ENCODE results near the gene ARHGDIB. TPM values are rescaled to one million over a fixed set of nuclear protein-coding genes. Genes with fewer than 3 reads are reported as not detected.

ARHGDIB gene
- total RNA-seq, 1 experiment from 2014 or later: 1.6 TPM

DNA sequence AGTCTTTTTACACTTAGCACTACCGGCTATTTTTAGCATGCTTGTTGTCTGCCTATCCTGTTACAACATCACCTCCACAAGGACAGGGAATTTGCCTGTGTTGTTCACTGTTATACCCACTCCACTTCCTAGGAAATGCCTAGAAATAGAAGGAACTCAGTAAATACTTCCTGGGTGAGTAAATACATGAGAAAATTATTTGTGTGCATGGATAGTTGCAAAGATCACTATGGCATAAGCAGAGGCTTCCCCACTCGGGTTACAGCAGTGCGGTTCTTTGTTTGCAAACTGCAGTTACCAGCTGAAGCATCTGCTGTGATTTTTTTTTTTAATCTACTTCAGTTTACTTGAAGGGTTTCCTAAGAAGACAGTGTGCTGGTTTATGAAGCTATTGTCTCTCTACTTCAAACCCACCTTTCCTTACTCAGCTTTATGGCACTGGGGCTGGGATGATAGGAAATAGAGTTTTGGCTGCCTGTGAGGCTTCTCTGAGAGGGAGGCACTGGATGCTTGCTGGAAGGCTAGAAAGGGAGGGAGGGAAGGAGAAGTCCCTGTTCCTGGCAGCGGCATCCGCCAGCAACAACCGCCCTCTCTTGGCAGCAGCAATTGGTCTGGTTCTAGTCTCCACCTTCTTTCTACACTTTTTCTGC, 40.5 kb upstream of the ARHGDIB start:
- TF ChIP-seq FOXJ3 (CRISPR knock-in tag; IDR thresholded peaks at IDR 0.05; ENCODE audit: borderline replicate concordance) (no peak), GABPB1 (CRISPR knock-in tag; IDR thresholded peaks at IDR 0.05) (no peak), NR1H2 (CRISPR knock-in tag; IDR thresholded peaks at IDR 0.05) (no peak), GTF2I (CRISPR knock-in tag; conservative IDR thresholded peaks at IDR 0.05) (no peak), ZNF121 (CRISPR knock-in tag; IDR thresholded peaks at IDR 0.05) (no peak), ETV6 (CRISPR knock-in tag; IDR thresholded peaks at IDR 0.05) (no peak), FOXP1 (CRISPR knock-in tag; IDR thresholded peaks at IDR 0.05; ENCODE audit: borderline replicate concordance) (no peak), OVOL2 (CRISPR knock-in tag; IDR thresholded peaks at IDR 0.05; ENCODE audit: borderline replicate concordance) (no peak)
- TF ChIP-seq, protein P1, sequence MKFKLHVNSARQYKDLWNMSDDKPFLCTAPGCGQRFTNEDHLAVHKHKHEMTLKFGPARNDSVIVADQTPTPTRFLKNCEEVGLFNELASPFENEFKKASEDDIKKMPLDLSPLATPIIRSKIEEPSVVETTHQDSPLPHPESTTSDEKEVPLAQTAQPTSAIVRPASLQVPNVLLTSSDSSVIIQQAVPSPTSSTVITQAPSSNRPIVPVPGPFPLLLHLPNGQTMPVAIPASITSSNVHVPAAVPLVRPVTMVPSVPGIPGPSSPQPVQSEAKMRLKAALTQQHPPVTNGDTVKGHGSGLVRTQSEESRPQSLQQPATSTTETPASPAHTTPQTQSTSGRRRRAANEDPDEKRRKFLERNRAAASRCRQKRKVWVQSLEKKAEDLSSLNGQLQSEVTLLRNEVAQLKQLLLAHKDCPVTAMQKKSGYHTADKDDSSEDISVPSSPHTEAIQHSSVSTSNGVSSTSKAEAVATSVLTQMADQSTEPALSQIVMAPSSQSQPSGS (CRISPR knock-in tag; IDR thresholded peaks at IDR 0.05; ENCODE audit: borderline replicate concordance, low read depth): no peak
- TF ChIP-seq, protein P2, sequence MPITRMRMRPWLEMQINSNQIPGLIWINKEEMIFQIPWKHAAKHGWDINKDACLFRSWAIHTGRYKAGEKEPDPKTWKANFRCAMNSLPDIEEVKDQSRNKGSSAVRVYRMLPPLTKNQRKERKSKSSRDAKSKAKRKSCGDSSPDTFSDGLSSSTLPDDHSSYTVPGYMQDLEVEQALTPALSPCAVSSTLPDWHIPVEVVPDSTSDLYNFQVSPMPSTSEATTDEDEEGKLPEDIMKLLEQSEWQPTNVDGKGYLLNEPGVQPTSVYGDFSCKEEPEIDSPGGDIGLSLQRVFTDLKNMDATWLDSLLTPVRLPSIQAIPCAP (CRISPR knock-in tag; IDR thresholded peaks at IDR 0.05): no peak
- ChIA-PET POLR2A (no interaction called here), CTCF (interaction anchor here (0.7 to 2.4 kb wide), 5 partner anchors 9 to 526 kb away, joined by 3 to 17 read pairs (median 3); partner anchors contain the start of gene RERG)
- H3K36me3 Mint-ChIP-seq: no peaks in the 10 kb centered on the region
- DNase-seq (ENCODE audit: low spot score) (peak; percentile 34), ATAC-seq (peak; percentile 98)
- no peaks in the 10 kb centered on the region for H3K27me3 Mint-ChIP-seq (ENCODE audit: low read depth)
- no peaks in the 10 kb centered on the region for H3K9me3 Mint-ChIP-seq
- H3K4me1 Mint-ChIP-seq: peaks cover 12% of the 10 kb centered on the region
- H3K27ac Mint-ChIP-seq: no peak overlapping the region
- no peak overlapping the region for H3K4me3 Mint-ChIP-seq

DNA sequence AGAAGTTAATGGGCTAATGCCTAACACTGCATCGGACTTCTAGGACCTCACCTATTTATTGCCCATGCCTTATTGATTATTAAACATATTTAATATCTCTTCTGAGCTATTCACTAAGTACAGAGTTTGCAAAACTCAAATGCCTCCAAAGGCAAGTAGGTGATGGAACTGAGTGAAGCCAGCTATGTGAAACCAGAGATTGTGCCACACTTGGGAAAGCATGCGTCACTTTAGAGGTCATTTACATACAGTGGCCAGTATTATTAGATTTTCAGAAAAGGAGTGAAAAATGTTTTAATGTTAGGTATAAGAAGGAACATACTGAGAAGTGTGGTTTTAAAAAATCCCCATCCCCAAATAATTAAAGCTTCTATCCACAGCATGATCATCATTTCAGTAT, 39.2 kb upstream of the ARHGDIB start:
- TF ChIP-seq, protein P3, sequence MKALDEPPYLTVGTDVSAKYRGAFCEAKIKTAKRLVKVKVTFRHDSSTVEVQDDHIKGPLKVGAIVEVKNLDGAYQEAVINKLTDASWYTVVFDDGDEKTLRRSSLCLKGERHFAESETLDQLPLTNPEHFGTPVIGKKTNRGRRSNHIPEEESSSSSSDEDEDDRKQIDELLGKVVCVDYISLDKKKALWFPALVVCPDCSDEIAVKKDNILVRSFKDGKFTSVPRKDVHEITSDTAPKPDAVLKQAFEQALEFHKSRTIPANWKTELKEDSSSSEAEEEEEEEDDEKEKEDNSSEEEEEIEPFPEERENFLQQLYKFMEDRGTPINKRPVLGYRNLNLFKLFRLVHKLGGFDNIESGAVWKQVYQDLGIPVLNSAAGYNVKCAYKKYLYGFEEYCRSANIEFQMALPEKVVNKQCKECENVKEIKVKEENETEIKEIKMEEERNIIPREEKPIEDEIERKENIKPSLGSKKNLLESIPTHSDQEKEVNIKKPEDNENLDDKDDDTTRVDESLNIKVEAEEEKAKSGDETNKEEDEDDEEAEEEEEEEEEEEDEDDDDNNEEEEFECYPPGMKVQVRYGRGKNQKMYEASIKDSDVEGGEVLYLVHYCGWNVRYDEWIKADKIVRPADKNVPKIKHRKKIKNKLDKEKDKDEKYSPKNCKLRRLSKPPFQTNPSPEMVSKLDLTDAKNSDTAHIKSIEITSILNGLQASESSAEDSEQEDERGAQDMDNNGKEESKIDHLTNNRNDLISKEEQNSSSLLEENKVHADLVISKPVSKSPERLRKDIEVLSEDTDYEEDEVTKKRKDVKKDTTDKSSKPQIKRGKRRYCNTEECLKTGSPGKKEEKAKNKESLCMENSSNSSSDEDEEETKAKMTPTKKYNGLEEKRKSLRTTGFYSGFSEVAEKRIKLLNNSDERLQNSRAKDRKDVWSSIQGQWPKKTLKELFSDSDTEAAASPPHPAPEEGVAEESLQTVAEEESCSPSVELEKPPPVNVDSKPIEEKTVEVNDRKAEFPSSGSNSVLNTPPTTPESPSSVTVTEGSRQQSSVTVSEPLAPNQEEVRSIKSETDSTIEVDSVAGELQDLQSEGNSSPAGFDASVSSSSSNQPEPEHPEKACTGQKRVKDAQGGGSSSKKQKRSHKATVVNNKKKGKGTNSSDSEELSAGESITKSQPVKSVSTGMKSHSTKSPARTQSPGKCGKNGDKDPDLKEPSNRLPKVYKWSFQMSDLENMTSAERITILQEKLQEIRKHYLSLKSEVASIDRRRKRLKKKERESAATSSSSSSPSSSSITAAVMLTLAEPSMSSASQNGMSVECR (CRISPR knock-in tag; IDR thresholded peaks at IDR 0.05; ENCODE audit: borderline replicate concordance): no peak
- TF ChIP-seq, protein P4, sequence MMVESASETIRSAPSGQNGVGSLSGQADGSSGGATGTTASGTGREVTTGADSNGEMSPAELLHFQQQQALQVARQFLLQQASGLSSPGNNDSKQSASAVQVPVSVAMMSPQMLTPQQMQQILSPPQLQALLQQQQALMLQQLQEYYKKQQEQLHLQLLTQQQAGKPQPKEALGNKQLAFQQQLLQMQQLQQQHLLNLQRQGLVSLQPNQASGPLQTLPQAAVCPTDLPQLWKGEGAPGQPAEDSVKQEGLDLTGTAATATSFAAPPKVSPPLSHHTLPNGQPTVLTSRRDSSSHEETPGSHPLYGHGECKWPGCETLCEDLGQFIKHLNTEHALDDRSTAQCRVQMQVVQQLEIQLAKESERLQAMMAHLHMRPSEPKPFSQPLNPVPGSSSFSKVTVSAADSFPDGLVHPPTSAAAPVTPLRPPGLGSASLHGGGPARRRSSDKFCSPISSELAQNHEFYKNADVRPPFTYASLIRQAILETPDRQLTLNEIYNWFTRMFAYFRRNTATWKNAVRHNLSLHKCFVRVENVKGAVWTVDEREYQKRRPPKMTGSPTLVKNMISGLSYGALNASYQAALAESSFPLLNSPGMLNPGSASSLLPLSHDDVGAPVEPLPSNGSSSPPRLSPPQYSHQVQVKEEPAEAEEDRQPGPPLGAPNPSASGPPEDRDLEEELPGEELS (CRISPR knock-in tag; IDR thresholded peaks at IDR 0.05): no peak
- Mint-ChIP-seq H3K9me3 (no peaks in the 10 kb centered on the region), H3K36me3 (no peaks in the 10 kb centered on the region), H3K27me3 (ENCODE audit: low read depth) (no peaks in the 10 kb centered on the region), H3K27ac (no peak overlapping the region), H3K4me3 (no peak overlapping the region), H3K4me1 (peaks cover 12% of the 10 kb centered on the region)
- ChIA-PET POLR2A (no interaction called here), CTCF (interaction anchor here (2.4 kb wide), 1 partner anchor 221 kb away, joined by 17 read pairs; the partner anchor contains the start of gene RERG)
- no peak for ATAC-seq
- DNase-seq (ENCODE audit: low spot score): no peak

DNA sequence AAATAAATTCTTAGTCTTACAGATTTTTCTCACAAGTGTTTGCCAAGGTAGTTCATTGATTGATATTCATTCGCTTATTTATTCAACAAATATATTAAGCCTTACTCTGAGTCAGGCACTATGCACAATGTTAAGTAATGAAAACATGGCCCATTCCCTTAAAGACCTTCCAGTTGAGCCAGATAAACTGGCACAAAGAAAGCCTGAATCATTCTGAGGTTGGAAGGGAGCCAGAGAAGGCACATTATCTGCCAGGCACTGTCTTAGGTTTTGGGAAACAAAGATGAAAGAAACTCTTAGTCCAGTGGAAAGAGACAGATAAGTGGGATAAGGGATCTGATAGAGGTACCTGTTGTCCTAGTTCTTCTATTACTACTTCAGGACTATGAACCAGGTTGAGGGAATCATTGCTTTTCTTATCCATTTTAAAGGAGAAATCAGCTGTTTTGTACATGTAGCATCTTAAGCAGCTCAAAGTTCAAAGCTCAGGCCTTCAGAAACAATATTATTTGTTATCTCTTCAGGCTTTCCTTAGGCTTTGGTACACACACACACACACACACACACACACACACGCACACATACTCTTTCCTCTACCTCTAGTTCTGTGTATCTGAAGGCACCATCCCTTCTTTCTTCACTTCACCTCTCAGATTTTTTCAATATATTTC, 38.4 kb upstream of the ARHGDIB start:
- Mint-ChIP-seq H3K9me3 (no peaks in the 10 kb centered on the region), H3K27me3 (ENCODE audit: low read depth) (no peaks in the 10 kb centered on the region), H3K36me3 (no peaks in the 10 kb centered on the region), H3K4me1 (peaks cover 12% of the 10 kb centered on the region), H3K27ac (no peak overlapping the region), H3K4me3 (no peak overlapping the region)
- ChIA-PET POLR2A (no interaction called here), CTCF (no interaction called here)
- DNase-seq (ENCODE audit: low spot score): no peak
- ATAC-seq: no peak
- no peak for TF ChIP-seq EMX1 (CRISPR knock-in tag; IDR thresholded peaks at IDR 0.05)
- TF ChIP-seq JUN (CRISPR knock-in tag; IDR thresholded peaks at IDR 0.05): no peak
- TF ChIP-seq, protein P5, sequence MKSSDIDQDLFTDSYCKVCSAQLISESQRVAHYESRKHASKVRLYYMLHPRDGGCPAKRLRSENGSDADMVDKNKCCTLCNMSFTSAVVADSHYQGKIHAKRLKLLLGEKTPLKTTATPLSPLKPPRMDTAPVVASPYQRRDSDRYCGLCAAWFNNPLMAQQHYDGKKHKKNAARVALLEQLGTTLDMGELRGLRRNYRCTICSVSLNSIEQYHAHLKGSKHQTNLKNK (CRISPR knock-in tag; IDR thresholded peaks at IDR 0.05): no peak
- TF ChIP-seq ZNF121 (CRISPR knock-in tag; IDR thresholded peaks at IDR 0.05): no peak
- TF ChIP-seq TP53 (CRISPR knock-in tag; IDR thresholded peaks at IDR 0.05): no peak
- no peak for TF ChIP-seq SMAD4 (CRISPR knock-in tag; IDR thresholded peaks at IDR 0.05)
- TF ChIP-seq, protein P6, sequence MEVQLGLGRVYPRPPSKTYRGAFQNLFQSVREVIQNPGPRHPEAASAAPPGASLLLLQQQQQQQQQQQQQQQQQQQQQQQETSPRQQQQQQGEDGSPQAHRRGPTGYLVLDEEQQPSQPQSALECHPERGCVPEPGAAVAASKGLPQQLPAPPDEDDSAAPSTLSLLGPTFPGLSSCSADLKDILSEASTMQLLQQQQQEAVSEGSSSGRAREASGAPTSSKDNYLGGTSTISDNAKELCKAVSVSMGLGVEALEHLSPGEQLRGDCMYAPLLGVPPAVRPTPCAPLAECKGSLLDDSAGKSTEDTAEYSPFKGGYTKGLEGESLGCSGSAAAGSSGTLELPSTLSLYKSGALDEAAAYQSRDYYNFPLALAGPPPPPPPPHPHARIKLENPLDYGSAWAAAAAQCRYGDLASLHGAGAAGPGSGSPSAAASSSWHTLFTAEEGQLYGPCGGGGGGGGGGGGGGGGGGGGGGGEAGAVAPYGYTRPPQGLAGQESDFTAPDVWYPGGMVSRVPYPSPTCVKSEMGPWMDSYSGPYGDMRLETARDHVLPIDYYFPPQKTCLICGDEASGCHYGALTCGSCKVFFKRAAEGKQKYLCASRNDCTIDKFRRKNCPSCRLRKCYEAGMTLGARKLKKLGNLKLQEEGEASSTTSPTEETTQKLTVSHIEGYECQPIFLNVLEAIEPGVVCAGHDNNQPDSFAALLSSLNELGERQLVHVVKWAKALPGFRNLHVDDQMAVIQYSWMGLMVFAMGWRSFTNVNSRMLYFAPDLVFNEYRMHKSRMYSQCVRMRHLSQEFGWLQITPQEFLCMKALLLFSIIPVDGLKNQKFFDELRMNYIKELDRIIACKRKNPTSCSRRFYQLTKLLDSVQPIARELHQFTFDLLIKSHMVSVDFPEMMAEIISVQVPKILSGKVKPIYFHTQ (CRISPR knock-in tag; IDR thresholded peaks at IDR 0.05): no peak
- no peak for TF ChIP-seq GTF2I (CRISPR knock-in tag; conservative IDR thresholded peaks at IDR 0.05)

Data from WTC11 (cell line).